Anterior cingulate cortex (tissue), 58 donors: Measurements from ENCODE around the gene CCNY.
"Not testable (repeated sequence)": the region's sequence is repeated elsewhere in the genome, so short reads cannot be mapped to it uniquely, and the experiment has no call there.

Experiments used
- DNase-seq, 58 donors: peaks; one replicate each; lab custom pipeline; 2025; lab: John Stamatoyannopoulos, UW

CCNY gene

GRCh38 chr10:35398908-35399307 lies 62.6 kb downstream of the CCNY start:
- DNase-seq, result no peak

GRCh38 chr10:35399414-35400009 lies 63.2 kb downstream of the CCNY start:
- DNase-seq, result no peak

GRCh38 chr10:35400595-35401268 lies 64.4 kb downstream of the CCNY start:
- no peak for DNase-seq

- DNase-seq, result not testable (repeated sequence)
Measured at GRCh38 chr10:35403491-35403890, 67.2 kb downstream of the CCNY start.

GRCh38 chr10:35404077-35404476 lies 67.8 kb downstream of the CCNY start:
- not testable (repeated sequence) for DNase-seq

GRCh38 chr10:35406003-35406630 lies 69.8 kb downstream of the CCNY start:
- not testable (repeated sequence) for DNase-seq

- not testable (repeated sequence) for DNase-seq
Measured at GRCh38 chr10:35407696-35408095, 71.4 kb downstream of the CCNY start.

- DNase-seq, result peak in 34 of 58 donors; percentile 12 to 68 (median 35)
Measured at GRCh38 chr10:35409094-35409582, 72.8 kb downstream of the CCNY start.

GRCh38 chr10:35409808-35410207 lies 73.5 kb downstream of the CCNY start:
- DNase-seq, result no peak

- no peak for DNase-seq
Measured at GRCh38 chr10:35412003-35412723, 75.9 kb downstream of the CCNY start.

- DNase-seq, result no peak
Measured at GRCh38 chr10:35412900-35413491, 76.7 kb downstream of the CCNY start.

- peak in 1 of 58 donors; percentile 25 for DNase-seq
Measured at GRCh38 chr10:35413985-35414861, 77.9 kb downstream of the CCNY start.

- no peak for DNase-seq
Measured at GRCh38 chr10:35415505-35415904, 79.2 kb downstream of the CCNY start.

- DNase-seq, result no peak
Measured at GRCh38 chr10:35416619-35417312, 80.5 kb downstream of the CCNY start.

- no peak for DNase-seq
Measured at GRCh38 chr10:35417313-35417625, 81.0 kb downstream of the CCNY start.

GRCh38 chr10:35417795-35418194 lies 81.5 kb downstream of the CCNY start:
- DNase-seq, result peak in 2 of 58 donors; percentile 23 to 39

- not testable (repeated sequence) for DNase-seq
Measured at GRCh38 chr10:35418580-35418979, 82.3 kb downstream of the CCNY start.

- no peak for DNase-seq
Measured at GRCh38 chr10:35420044-35420443, 83.7 kb downstream of the CCNY start.
